Measurements from ENCODE around the gene AMOT.

- no peak for TF ChIP-seq CTCF (conservative IDR thresholded peaks at IDR 0.05; ENCODE audit: low read depth, low read length)
- no peak for TF ChIP-seq EZH2 (IDR thresholded peaks at IDR 0.05; ENCODE audit: low read length, unreplicated experiment)
- no peak for TF ChIP-seq EZH2phosphoT487 (IDR thresholded peaks at IDR 0.05; ENCODE audit: borderline replicate concordance, low read length)
These were observed 38.1 kb downstream of the AMOT start for GRCh38 chrX:112802541-112802940.

Data from PC-3 (cell line).